ENCODE data around the gene SENP8.
A peak's percentile ranks its signal among the peaks of the same experiment; 100 is the strongest.

The SENP8 gene

DNA sequence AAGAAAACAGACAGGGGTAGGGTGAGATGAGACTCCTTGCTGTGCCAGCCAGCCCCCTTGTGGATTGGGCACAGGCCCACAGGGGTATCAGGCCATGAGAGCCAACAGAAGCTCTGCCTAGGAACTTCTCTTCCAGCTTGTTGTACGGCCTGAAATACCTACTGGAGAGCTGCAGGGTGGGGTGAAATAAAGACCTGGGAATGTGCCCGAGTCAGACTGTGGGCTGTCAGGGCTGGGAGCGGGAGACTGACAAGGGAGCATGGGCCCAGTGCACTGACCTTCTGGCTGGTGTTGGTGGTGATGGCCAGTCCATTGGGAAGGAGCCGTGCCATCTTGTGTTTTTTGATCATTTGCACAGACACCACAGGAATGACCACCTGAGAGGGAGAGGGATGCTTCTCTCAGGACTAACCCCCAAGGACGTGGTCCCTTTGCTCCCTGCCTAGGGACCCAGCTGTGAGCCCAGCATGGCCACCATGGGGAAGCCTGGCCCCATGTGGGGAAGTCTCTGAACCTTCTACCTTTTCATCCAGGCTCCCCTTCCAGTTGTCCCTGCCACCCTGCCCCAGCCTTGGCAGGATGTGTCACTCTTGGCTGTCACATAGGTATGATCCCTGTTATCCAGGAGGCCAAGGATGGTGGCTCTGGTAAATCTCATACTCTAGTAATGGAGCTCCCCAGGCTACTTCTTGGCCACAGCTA is 48.7 kb downstream of the SENP8 start:
- Histone ChIP-seq H3K36me3 (ENCODE audit: insufficient read depth, low read length) (no peaks in the 10 kb centered on the region), H2AFZ (ENCODE audit: low read length) (no peak overlapping the region), H3K79me2 (ENCODE audit: insufficient read depth, low read length) (no peaks in the 10 kb centered on the region), H3K9me2 (replicated peaks; ENCODE audit: low read depth, low read length) (no peaks in the 10 kb centered on the region), H3K27me3 (ENCODE audit: insufficient read depth, low read length, poor library complexity, severe bottlenecking) (no peaks in the 10 kb centered on the region), H3K4me2 (ENCODE audit: low read depth, low read length, poor library complexity, severe bottlenecking) (no peak overlapping the region), H3K4me3 (ENCODE audit: low read length, poor library complexity, severe bottlenecking) (no peak overlapping the region), H4K20me1 (ENCODE audit: insufficient read depth, low read length, poor library complexity, severe bottlenecking) (no peaks in the 10 kb centered on the region), H3F3A (ENCODE audit: low read depth) (no peaks in the 10 kb centered on the region; the same call in 1 of the 2 replicates), H3K9me3 (ENCODE audit: insufficient read depth, low read depth, low read length) (no peaks in the 10 kb centered on the region), H3K9ac (ENCODE audit: low read depth, low read length, poor library complexity, severe bottlenecking) (no peak overlapping the region), H3K4me1 (ENCODE audit: insufficient read depth, low read length, poor library complexity, severe bottlenecking) (peaks cover 31% of the 10 kb centered on the region)
- TF ChIP-seq EZH2phosphoT487 (IDR thresholded peaks at IDR 0.05; ENCODE audit: borderline replicate concordance), result no peak
- TF ChIP-seq, protein P1, sequence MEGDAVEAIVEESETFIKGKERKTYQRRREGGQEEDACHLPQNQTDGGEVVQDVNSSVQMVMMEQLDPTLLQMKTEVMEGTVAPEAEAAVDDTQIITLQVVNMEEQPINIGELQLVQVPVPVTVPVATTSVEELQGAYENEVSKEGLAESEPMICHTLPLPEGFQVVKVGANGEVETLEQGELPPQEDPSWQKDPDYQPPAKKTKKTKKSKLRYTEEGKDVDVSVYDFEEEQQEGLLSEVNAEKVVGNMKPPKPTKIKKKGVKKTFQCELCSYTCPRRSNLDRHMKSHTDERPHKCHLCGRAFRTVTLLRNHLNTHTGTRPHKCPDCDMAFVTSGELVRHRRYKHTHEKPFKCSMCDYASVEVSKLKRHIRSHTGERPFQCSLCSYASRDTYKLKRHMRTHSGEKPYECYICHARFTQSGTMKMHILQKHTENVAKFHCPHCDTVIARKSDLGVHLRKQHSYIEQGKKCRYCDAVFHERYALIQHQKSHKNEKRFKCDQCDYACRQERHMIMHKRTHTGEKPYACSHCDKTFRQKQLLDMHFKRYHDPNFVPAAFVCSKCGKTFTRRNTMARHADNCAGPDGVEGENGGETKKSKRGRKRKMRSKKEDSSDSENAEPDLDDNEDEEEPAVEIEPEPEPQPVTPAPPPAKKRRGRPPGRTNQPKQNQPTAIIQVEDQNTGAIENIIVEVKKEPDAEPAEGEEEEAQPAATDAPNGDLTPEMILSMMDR (conservative IDR thresholded peaks at IDR 0.05; ENCODE audit: low read length), result no peak

DNA sequence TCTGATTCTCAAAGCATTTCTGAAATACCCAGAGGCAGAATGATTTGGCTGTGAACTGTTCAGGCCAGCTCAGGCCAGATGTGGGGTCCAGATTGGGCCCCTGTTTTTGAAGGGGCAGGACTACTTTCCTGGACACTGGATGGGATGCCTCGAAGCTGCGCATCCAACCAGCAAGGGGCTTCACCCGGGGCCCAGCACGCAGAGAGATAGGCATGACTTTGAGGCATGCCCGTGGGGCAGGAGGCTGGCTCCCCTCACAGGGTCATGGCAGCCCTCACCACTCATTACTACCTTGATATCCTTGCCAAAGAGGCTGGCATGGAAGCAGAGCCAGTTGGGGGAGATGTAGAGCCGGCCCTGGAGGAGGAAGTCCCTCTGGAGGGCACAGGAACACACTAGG is 49.2 kb downstream of the SENP8 start:
- H3K4me3 ChIP-seq (ENCODE audit: low read length, poor library complexity, severe bottlenecking), result no peak overlapping the region
- TF ChIP-seq, protein P1 (conservative IDR thresholded peaks at IDR 0.05; ENCODE audit: low read length), result no peak
- TF ChIP-seq EZH2phosphoT487 (IDR thresholded peaks at IDR 0.05; ENCODE audit: borderline replicate concordance), result no peak
- no peaks in the 10 kb centered on the region for H3K79me2 ChIP-seq (ENCODE audit: insufficient read depth, low read length)
- H3K36me3 ChIP-seq (ENCODE audit: insufficient read depth, low read length), result no peaks in the 10 kb centered on the region
- H3K4me1 ChIP-seq (ENCODE audit: insufficient read depth, low read length, poor library complexity, severe bottlenecking), result peaks cover 31% of the 10 kb centered on the region
- H3K4me2 ChIP-seq (ENCODE audit: low read depth, low read length, poor library complexity, severe bottlenecking), result no peak overlapping the region
- no peaks in the 10 kb centered on the region for H4K20me1 ChIP-seq (ENCODE audit: insufficient read depth, low read length, poor library complexity, severe bottlenecking)
- H3K27me3 ChIP-seq (ENCODE audit: insufficient read depth, low read length, poor library complexity, severe bottlenecking), result no peaks in the 10 kb centered on the region
- H2AFZ ChIP-seq (ENCODE audit: low read length), result no peak overlapping the region
- peak overlapping the region; percentile 78 for H3K9ac ChIP-seq (ENCODE audit: low read depth, low read length, poor library complexity, severe bottlenecking)
- no peaks in the 10 kb centered on the region for H3K9me2 ChIP-seq (replicated peaks; ENCODE audit: low read depth, low read length)
- no peaks in the 10 kb centered on the region for H3K9me3 ChIP-seq (ENCODE audit: insufficient read depth, low read depth, low read length)
- no peaks in the 10 kb centered on the region; the same call in 1 of the 2 replicates for H3F3A ChIP-seq (ENCODE audit: low read depth)

DNA sequence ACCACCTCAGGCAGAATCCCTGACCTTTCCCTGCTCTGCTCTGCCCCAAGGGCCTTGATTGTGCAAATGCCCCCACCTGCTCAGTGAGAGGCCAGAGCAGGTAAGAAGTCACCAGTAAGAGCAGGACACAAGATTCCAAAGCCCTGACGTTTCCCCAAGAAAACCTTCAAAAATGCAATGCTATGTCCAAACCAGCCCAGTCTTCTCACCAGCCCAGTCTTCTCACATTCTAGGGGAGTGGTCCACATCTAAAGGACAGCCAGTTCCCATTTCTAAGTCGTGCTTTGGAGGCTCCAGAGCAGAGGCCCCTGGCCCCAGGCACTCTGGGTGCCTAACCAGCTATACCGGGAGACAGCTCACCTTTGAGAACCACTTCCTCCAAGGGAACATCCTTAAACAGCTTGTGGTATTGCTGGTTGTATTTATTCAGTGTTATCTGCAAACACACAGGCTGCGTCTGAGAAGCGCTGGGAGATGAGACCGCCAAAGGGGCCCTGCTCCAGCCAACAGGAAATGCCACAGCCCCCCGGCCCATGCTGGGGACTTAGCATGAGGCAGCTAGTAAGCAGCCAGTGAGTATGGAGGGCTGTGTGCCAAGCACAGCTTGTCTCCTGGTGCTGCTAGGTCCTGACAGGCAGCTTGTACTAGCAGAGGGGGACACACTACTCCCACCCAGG is 50.1 kb downstream of the SENP8 start:
- no peaks in the 10 kb centered on the region for H3K27me3 ChIP-seq (ENCODE audit: insufficient read depth, low read length, poor library complexity, severe bottlenecking)
- H3K79me2 ChIP-seq (ENCODE audit: insufficient read depth, low read length), result no peaks in the 10 kb centered on the region
- H3K36me3 ChIP-seq (ENCODE audit: insufficient read depth, low read length), result no peaks in the 10 kb centered on the region
- peak overlapping the region; percentile 78 for H3K9ac ChIP-seq (ENCODE audit: low read depth, low read length, poor library complexity, severe bottlenecking)
- peaks cover 31% of the 10 kb centered on the region for H3K4me1 ChIP-seq (ENCODE audit: insufficient read depth, low read length, poor library complexity, severe bottlenecking)
- H3F3A ChIP-seq (ENCODE audit: low read depth), result no peaks in the 10 kb centered on the region; the same call in 1 of the 2 replicates
- peak overlapping the region; percentile 20; the same call in 1 of the 2 replicates for H2AFZ ChIP-seq (ENCODE audit: low read length)
- TF ChIP-seq, protein P1 (conservative IDR thresholded peaks at IDR 0.05; ENCODE audit: low read length), result no peak
- TF ChIP-seq EZH2phosphoT487 (IDR thresholded peaks at IDR 0.05; ENCODE audit: borderline replicate concordance), result no peak
- no peaks in the 10 kb centered on the region for H4K20me1 ChIP-seq (ENCODE audit: insufficient read depth, low read length, poor library complexity, severe bottlenecking)
- H3K9me2 ChIP-seq (replicated peaks; ENCODE audit: low read depth, low read length), result no peaks in the 10 kb centered on the region
- H3K4me3 ChIP-seq (ENCODE audit: low read length, poor library complexity, severe bottlenecking), result peak overlapping the region; percentile 62
- peak overlapping the region; percentile 93 for H3K4me2 ChIP-seq (ENCODE audit: low read depth, low read length, poor library complexity, severe bottlenecking)
- no peaks in the 10 kb centered on the region for H3K9me3 ChIP-seq (ENCODE audit: insufficient read depth, low read depth, low read length)

Data from Loucy (cell line).